Measurements from ENCODE around the gene RIT2. TPM values are rescaled to one million over a fixed set of nuclear protein-coding genes. Genes with fewer than 3 reads are reported as not detected.
A peak's percentile ranks its signal among the peaks of the same experiment; 100 is the strongest.

Gene RIT2
- polyA plus RNA-seq, 4 donors = 0.27 TPM; not detected in 3

GRCh38 chr18:42860011-42860410, 255.5 kb downstream of the RIT2 start:
- H3K4me1 ChIP-seq (ENCODE audit: control insufficient read depth in 3 of 3, insufficient read depth in 2 of 3, low read depth in 1 of 3, low read length in 2 of 3) = peaks cover 0 to 6% (median 0%) of the 10 kb centered on the region in 3 donors
- H3K27ac ChIP-seq (ENCODE audit: low read depth in 1 of 3, low read length in 2 of 3) = no peak overlapping the region
- H3K36me3 ChIP-seq (ENCODE audit: control insufficient read depth in 3 of 3, insufficient read depth in 2 of 3, low read depth in 1 of 3, low read length in 3 of 3) = no peaks in the 10 kb centered on the region
- no peaks in the 10 kb centered on the region for H3K27me3 ChIP-seq (ENCODE audit: control insufficient read depth in 3 of 3, insufficient read depth in 3 of 3, low read length in 3 of 3)
- peak in 1 of 2 donors; percentile 32 for DNase-seq
- no peak for FAIRE-seq
- no peaks in the 10 kb centered on the region for H3K9me3 ChIP-seq (ENCODE audit: control insufficient read depth in 2 of 2, insufficient read depth in 1 of 2, low read depth in 1 of 2, low read length in 1 of 2)
- no peak overlapping the region for H3K4me3 ChIP-seq (ENCODE audit: low read depth in 1 of 3, low read length in 3 of 3)

DNA sequence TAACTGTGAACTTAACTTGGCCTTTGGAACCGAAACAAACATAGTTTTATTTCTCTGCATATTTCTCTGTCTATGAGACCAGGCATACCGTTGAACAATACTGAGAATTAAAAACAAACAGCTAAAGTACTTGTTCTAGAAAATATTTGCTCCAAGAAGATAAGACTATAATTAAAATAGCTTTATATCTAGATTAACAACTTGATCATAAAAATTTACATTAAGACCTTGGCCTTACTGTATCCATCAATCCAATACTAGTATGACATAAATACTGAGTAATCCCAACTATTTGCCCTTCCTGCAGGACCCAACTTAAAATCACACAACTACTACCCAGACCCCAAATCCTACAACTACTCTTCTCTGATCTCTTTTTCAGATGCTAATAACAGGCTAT, 260.9 kb downstream of the RIT2 start:
- 16 to 48% (median 27%) methylated on average over 2 of the region's 2 CpGs for WGBS, 3 donors
- Histone ChIP-seq H3K4me3 (ENCODE audit: low read depth in 1 of 3, low read length in 3 of 3) (no peak overlapping the region), H3K27me3 (ENCODE audit: control insufficient read depth in 3 of 3, insufficient read depth in 3 of 3, low read length in 3 of 3) (no peaks in the 10 kb centered on the region), H3K36me3 (ENCODE audit: control insufficient read depth in 3 of 3, insufficient read depth in 2 of 3, low read depth in 1 of 3, low read length in 3 of 3) (no peaks in the 10 kb centered on the region), H3K9me3 (ENCODE audit: control insufficient read depth in 2 of 2, insufficient read depth in 1 of 2, low read depth in 1 of 2, low read length in 1 of 2) (no peaks in the 10 kb centered on the region), H3K4me1 (ENCODE audit: control insufficient read depth in 3 of 3, insufficient read depth in 2 of 3, low read depth in 1 of 3, low read length in 2 of 3) (no peaks in the 10 kb centered on the region), H3K27ac (ENCODE audit: low read depth in 1 of 3, low read length in 2 of 3) (no peak overlapping the region)
- DNase-seq (peak in 1 of 2 donors; percentile 7), FAIRE-seq (no peak)

DNA sequence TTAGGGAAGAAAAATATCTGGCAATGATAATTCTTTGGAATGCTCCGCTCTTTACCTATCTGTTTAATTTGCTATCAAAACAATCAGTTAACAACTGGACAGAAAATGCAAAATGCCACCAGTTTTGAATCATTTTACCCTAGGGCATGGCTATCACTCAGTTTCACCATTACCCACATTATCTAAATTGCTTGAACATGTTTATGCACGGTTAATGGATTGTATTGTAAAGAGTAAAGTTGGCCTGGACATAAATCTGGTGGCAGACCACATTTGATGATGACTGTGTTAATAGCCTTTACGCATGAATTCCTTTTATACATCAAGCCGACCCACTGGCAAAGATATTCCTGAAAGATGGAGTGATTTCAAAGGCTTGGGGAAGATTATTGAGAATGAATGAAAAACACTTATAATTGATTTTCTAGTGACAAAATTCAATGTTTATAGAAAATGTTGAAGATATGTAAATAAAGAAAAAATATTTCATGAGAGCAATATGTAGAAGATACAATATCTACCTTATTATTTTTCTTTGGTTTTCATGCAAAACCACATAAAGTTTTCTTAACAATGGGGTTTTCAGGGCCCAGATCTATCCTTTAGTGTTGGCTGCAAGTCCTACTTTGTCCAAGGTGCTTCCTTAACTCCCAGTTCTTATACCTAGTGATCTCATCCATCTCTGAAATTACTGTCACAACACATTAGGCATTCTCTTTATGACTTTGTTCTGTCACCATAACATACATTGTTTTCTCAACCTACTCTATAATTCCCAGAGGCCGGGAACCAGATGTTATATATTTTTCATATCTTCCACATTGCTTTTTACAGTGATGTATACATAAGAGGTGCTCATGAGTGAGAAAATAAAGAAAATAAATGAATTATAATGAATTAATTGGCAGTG, 265.1 kb downstream of the RIT2 start:
- no peak for FAIRE-seq
- H3K4me1 ChIP-seq (ENCODE audit: control insufficient read depth in 3 of 3, insufficient read depth in 2 of 3, low read depth in 1 of 3, low read length in 2 of 3) = no peaks in the 10 kb centered on the region
- H3K27ac ChIP-seq (ENCODE audit: low read depth in 1 of 3, low read length in 2 of 3) = no peak overlapping the region
- no peaks in the 10 kb centered on the region for H3K9me3 ChIP-seq (ENCODE audit: control insufficient read depth in 2 of 2, insufficient read depth in 1 of 2, low read depth in 1 of 2, low read length in 1 of 2)
- no peak for DNase-seq
- 78 to 83% (median 82%) methylated on average over 5 of the region's 5 CpGs for WGBS, 3 donors
- H3K27me3 ChIP-seq (ENCODE audit: control insufficient read depth in 3 of 3, insufficient read depth in 3 of 3, low read length in 3 of 3) = no peaks in the 10 kb centered on the region
- H3K4me3 ChIP-seq (ENCODE audit: low read depth in 1 of 3, low read length in 3 of 3) = no peak overlapping the region
- H3K36me3 ChIP-seq (ENCODE audit: control insufficient read depth in 3 of 3, insufficient read depth in 2 of 3, low read depth in 1 of 3, low read length in 3 of 3) = no peaks in the 10 kb centered on the region

DNA sequence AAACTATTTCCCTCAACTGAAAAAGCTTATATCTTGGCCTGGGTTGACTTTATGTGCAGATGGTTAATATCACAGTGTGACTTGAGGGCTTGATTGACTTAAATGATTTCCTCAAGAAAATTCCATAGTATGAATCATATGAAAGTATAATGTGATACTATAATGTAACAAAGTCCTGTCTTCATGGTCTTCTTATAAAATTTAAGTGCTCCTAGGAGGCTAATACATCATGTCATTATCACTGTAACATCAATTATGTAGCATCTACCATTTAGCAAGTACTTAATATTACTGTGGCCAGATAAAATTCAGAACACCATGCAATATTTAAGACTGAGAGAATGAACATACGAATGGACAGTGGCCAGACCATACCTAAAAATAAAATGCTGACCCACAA, 276.1 kb downstream of the RIT2 start:
- Histone ChIP-seq H3K4me3 (ENCODE audit: low read depth in 1 of 3, low read length in 3 of 3) (no peak overlapping the region), H3K4me1 (ENCODE audit: control insufficient read depth in 3 of 3, insufficient read depth in 2 of 3, low read depth in 1 of 3, low read length in 2 of 3) (no peaks in the 10 kb centered on the region), H3K36me3 (ENCODE audit: control insufficient read depth in 3 of 3, insufficient read depth in 2 of 3, low read depth in 1 of 3, low read length in 3 of 3) (no peaks in the 10 kb centered on the region), H3K9me3 (ENCODE audit: control insufficient read depth in 2 of 2, insufficient read depth in 1 of 2, low read depth in 1 of 2, low read length in 1 of 2) (no peaks in the 10 kb centered on the region), H3K27ac (ENCODE audit: low read depth in 1 of 3, low read length in 2 of 3) (no peak overlapping the region), H3K27me3 (ENCODE audit: control insufficient read depth in 3 of 3, insufficient read depth in 3 of 3, low read length in 3 of 3) (peaks cover 0 to 2% (median 0%) of the 10 kb centered on the region in 3 donors)
- WGBS, 3 donors = 53 to 87% (median 55%) methylated on average over 1 of the region's 1 CpG
- no peak for FAIRE-seq
- DNase-seq = no peak

DNA sequence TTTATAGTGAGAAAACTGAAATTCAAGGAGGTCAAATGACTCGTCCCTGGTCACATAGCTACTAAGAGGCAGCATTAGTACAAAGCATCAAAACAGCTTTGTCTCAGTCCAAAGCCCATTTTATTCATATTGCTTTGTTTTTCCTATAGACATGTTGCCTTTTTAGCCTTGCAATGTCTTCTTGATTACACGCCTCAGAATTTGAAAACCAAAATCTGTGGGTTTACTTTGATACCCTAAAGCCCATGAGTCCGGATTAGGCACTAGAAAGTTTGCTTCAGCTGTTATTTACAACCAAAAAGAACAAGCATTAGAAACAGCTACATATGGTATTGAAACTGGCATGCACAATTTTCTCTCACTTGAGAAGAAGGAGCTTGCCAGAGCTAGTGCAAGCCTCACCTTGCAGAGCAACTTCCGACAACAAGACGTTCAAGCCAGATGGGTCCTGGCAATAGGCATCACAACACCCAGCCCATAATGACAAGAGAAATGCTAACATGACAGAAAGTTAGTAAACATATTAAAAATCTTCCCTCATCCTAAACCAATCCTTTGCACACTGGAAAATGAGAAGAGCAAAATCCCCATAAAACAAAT, 276.8 kb downstream of the RIT2 start:
- peaks cover 0 to 2% (median 0%) of the 10 kb centered on the region in 3 donors for H3K27me3 ChIP-seq (ENCODE audit: control insufficient read depth in 3 of 3, insufficient read depth in 3 of 3, low read length in 3 of 3)
- no peak overlapping the region for H3K27ac ChIP-seq (ENCODE audit: low read depth in 1 of 3, low read length in 2 of 3)
- H3K4me3 ChIP-seq (ENCODE audit: low read depth in 1 of 3, low read length in 3 of 3) = no peak overlapping the region
- DNase-seq = no peak
- no peaks in the 10 kb centered on the region for H3K9me3 ChIP-seq (ENCODE audit: control insufficient read depth in 2 of 2, insufficient read depth in 1 of 2, low read depth in 1 of 2, low read length in 1 of 2)
- WGBS, 3 donors = 79 to 82% (median 80%) methylated on average over 5 of the region's 5 CpGs
- FAIRE-seq = no peak
- no peaks in the 10 kb centered on the region for H3K36me3 ChIP-seq (ENCODE audit: control insufficient read depth in 3 of 3, insufficient read depth in 2 of 3, low read depth in 1 of 3, low read length in 3 of 3)
- H3K4me1 ChIP-seq (ENCODE audit: control insufficient read depth in 3 of 3, insufficient read depth in 2 of 3, low read depth in 1 of 3, low read length in 2 of 3) = no peaks in the 10 kb centered on the region

DNA sequence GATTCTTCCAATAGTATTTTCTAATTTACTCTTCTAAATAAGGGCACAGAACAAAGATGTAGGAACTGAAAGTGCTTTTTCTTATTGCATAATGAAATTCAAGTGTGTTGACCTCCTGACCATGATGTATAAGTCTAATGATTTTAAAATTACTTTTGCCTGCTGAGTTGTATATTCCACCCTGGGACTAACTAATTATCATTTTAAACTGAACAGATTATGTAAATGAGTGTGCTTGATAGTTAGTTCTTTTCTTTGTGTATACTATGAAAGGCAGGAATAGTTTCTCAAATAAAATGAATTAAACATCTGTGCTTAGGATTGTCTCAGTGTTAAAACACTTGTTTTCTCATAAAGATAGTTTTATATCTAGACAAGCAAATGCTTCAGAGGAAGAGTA, 284.5 kb downstream of the RIT2 start:
- no peak overlapping the region for H3K27ac ChIP-seq (ENCODE audit: low read depth in 1 of 3, low read length in 2 of 3)
- DNase-seq = no peak
- no peaks in the 10 kb centered on the region for H3K9me3 ChIP-seq (ENCODE audit: control insufficient read depth in 2 of 2, insufficient read depth in 1 of 2, low read depth in 1 of 2, low read length in 1 of 2)
- H3K27me3 ChIP-seq (ENCODE audit: control insufficient read depth in 3 of 3, insufficient read depth in 3 of 3, low read length in 3 of 3) = no peaks in the 10 kb centered on the region
- no peaks in the 10 kb centered on the region for H3K36me3 ChIP-seq (ENCODE audit: control insufficient read depth in 3 of 3, insufficient read depth in 2 of 3, low read depth in 1 of 3, low read length in 3 of 3)
- FAIRE-seq = no peak
- H3K4me1 ChIP-seq (ENCODE audit: control insufficient read depth in 3 of 3, insufficient read depth in 2 of 3, low read depth in 1 of 3, low read length in 2 of 3) = no peaks in the 10 kb centered on the region
- no peak overlapping the region for H3K4me3 ChIP-seq (ENCODE audit: low read depth in 1 of 3, low read length in 3 of 3)

- 85 to 91% (median 88%) methylated on average over 1 of the region's 1 CpG for WGBS, 3 donors
- DNase-seq = no peak
- H3K4me3 ChIP-seq (ENCODE audit: low read depth in 1 of 3, low read length in 3 of 3) = no peak overlapping the region
- H3K36me3 ChIP-seq (ENCODE audit: control insufficient read depth in 3 of 3, insufficient read depth in 2 of 3, low read depth in 1 of 3, low read length in 3 of 3) = no peaks in the 10 kb centered on the region
- H3K27ac ChIP-seq (ENCODE audit: low read depth in 1 of 3, low read length in 2 of 3) = no peak overlapping the region
- no peaks in the 10 kb centered on the region for H3K9me3 ChIP-seq (ENCODE audit: control insufficient read depth in 2 of 2, insufficient read depth in 1 of 2, low read depth in 1 of 2, low read length in 1 of 2)
- no peaks in the 10 kb centered on the region for H3K4me1 ChIP-seq (ENCODE audit: control insufficient read depth in 3 of 3, insufficient read depth in 2 of 3, low read depth in 1 of 3, low read length in 2 of 3)
- no peaks in the 10 kb centered on the region for H3K27me3 ChIP-seq (ENCODE audit: control insufficient read depth in 3 of 3, insufficient read depth in 3 of 3, low read length in 3 of 3)
- no peak for FAIRE-seq
Measured at GRCh38 chr18:42828881-42829280, 286.6 kb downstream of the RIT2 start.

GRCh38 chr18:42824178-42824577, 291.3 kb downstream of the RIT2 start:
- Histone ChIP-seq H3K27me3 (ENCODE audit: control insufficient read depth in 3 of 3, insufficient read depth in 3 of 3, low read length in 3 of 3) (no peaks in the 10 kb centered on the region), H3K9me3 (ENCODE audit: control insufficient read depth in 2 of 2, insufficient read depth in 1 of 2, low read depth in 1 of 2, low read length in 1 of 2) (no peaks in the 10 kb centered on the region), H3K36me3 (ENCODE audit: control insufficient read depth in 3 of 3, insufficient read depth in 2 of 3, low read depth in 1 of 3, low read length in 3 of 3) (no peaks in the 10 kb centered on the region), H3K4me3 (ENCODE audit: low read depth in 1 of 3, low read length in 3 of 3) (no peak overlapping the region), H3K4me1 (ENCODE audit: control insufficient read depth in 3 of 3, insufficient read depth in 2 of 3, low read depth in 1 of 3, low read length in 2 of 3) (no peaks in the 10 kb centered on the region), H3K27ac (ENCODE audit: low read depth in 1 of 3, low read length in 2 of 3) (no peak overlapping the region)
- DNase-seq (no peak), FAIRE-seq (no peak)
